HT-29 (cell line): ENCODE results near the gene BCL2L1. TPM values are rescaled to one million over a fixed set of nuclear protein-coding genes. Genes with fewer than 3 reads are reported as not detected.
A peak's percentile ranks its signal among the peaks of the same experiment; 100 is the strongest.
"Not testable (repeated sequence)": the region's sequence is repeated elsewhere in the genome, so short reads cannot be mapped to it uniquely, and the experiment has no call there.

ENCODE experiments used
- DNase-seq: peaks from one replicate; pipeline ENCODE4 v3.0.0-alpha.2; 2015; ENCODE audit warnings: low spot score
- total RNA-seq: library from RNA; depleted of rRNA; stranded (reverse); fragments of >200 nt; shearing (Covaris generic); gene quantifications from 2 replicates; pipeline ENCODE4 v1.2.3, GENCODE V29; 2014

The BCL2L1 gene
- total RNA-seq, 1 experiment from 2014 or later: 324 TPM

DNA sequence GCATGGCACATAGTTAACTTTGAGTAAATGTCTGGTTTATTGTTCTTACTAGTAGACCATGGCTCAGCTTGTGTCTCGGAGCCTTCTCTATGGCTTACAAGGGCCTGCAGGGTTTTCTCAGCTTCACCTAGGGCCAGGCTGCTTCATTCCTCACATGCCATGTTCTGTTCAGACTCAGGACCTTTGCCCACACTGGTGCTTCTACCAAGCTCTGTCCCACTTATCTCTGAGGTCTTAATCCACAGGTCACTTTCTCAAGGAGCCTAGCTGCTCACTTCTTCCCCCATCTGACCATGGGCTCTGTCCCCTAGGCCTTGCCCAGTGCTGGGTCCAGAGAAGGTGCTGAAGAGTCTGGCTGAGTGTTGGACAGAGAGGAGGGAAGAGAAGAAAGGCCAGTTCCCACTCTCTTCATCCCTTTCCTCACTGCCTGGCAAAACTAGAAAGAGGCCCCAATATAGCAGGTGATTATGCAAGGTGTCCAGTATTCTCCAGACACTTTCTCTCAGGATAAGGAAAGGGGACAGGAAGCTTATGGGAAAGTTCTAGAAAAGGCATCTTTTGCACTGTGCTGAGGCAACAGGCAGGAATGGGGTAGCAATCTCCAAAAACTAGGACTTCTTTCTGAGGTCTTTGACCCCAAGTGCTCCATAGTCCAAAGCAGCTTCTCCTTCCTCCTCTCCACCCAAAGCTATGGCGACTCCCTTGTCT is 45.0 kb downstream of the BCL2L1 start:
- no peak for DNase-seq

DNA sequence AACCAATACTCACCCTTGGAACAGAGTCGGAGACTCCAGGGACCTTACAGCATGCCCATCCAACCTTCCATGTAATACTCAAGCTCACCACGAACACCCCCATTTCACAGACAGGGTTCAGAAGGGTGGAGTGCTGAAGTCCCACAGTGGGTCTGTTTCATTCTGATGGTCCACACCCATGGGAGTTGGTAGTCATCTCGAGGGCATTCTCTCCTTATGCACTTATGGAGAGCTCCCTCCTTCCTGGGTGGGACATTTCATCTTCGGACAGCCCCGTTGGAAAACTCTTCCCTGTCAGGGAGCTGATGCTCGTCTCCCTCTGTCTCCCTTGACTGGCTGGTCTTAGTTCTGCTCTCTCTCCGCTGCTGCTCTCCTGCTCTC is 46.1 kb downstream of the BCL2L1 start:
- no peak for DNase-seq

DNA sequence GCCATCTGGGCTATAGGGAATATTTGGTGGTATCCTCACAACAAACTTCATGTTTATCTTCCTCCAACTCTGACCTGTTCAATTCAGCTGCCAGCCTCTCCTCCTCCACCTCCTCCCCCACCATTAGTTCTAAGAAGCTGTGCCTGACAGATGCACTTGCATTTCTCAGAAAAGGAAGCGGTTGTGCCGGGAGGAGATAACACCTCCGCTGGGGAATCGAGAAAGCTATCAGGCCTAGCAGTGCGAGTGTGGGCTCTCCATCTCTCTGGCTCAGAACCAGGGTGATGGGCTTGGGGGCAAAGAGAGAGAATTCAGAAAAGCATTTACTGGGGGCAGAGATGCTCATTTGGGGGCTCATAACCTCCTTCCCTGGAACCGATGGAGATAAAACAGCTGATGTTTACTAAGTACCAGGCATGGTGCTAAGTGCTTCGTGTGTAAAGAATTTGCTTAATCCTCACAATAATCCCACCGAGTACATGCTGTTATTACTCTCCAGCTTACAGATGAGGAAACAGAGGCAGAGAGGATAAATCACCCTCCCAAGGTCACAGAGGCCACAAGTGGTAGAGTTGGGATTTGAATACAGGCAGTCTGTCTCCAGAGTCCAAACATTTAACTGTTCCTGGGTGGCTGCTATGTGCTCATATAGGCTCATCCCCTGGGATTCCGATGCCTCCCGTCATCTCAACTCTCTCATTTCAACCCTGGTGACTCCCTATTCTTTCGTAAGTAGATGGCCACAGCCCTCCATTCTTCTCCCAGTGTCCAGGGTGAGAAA is 46.6 kb downstream of the BCL2L1 start:
- DNase-seq: no peak

DNA sequence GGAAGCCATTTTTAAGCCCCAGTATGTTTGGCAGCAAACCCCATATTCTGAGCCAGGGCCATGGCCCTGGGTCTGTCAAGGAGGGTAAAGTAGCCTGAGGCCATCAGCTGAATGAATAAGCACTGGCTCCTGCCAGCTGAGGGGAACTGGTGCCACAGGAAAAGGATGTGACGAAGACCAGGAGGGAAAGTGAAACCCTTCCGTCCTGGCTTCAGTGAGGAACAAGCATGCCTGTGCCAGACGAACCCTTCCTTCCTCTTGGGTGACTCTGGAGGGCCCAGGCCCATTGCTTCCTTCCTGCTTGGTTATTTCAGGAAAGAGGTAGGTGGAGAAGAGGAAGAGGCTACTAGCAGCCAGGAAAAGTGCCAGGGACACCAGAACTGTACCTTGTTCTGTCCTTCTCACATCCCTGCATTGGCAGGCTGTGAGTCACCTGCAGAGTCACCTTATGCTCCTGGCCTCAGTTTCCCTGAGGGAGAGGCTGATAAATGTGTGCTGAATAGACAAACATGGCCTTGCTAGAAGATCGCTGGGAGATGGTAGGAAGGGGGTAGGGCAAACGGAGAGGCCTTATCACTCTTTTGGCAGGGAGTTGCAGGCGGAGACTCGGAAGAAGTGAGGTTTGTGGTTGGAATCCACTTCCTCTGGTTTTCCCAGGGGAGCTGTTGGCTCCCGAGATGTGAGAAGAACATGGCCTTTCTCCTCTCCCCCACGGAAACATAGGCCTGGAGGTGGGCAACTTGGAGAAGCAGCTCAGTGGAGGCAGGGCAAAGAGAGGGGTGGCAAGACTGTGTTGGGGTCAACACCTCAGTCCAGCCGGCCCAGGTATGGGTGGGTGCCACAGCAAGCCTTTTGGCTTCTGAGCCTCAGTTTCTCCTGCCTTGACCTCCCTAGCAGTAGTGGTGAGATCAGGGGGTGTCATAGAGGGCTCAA is 47.5 kb downstream of the BCL2L1 start:
- peak; percentile 59 for DNase-seq

- DNase-seq: no peak
Measured at GRCh38 chr20:31673943-31674463, 48.7 kb downstream of the BCL2L1 start.

- DNase-seq: no peak
Measured at GRCh38 chr20:31673435-31673834, 49.2 kb downstream of the BCL2L1 start.

DNA sequence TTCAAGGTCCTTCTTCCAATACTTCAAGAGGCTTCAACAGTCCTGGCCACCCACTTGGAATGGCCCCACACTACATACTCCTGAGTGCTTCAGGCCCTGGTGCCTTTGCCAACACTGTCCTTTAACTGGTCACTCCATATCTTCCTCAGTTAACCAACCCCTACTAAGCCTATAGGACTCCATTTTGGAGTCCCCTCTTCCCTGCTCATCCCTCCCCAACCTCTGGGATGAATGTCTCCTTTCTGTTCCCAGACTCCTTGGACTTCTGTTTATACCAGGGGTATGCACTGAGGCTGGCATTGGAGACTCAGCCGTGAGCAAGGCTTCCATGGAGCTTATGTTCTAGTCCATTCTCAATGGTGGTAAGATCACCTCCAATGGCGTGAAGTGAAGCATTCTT is 51.3 kb downstream of the BCL2L1 start:
- no peak for DNase-seq

GRCh38 chr20:31670371-31671228 is 52.1 kb downstream of the BCL2L1 start:
- DNase-seq: no peak

DNA sequence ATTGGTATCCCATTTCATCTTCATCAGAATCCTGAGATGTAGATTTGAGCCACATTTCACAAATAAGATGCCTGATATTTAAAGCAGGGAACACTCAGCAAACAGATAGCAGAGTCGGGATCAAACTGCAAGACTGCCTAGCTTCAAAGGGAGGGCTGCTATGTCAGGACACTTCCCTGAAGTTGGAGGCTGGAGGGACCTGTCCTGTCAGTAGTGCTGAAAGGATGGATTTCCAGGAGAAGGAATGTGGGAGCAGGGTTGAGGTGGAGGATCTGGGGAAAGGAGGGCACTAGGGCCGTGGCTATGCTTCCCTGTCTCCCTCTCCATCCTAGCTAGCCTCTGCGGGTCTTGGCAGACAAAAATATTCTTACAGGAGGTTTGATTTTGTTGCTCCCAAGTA is 52.8 kb downstream of the BCL2L1 start:
- no peak for DNase-seq

GRCh38 chr20:31668944-31669343 is 53.7 kb downstream of the BCL2L1 start:
- not testable (repeated sequence) for DNase-seq

- no peak for DNase-seq
Measured at GRCh38 chr20:31667315-31668285, 55.1 kb downstream of the BCL2L1 start.

GRCh38 chr20:31666258-31667042 is 56.2 kb downstream of the BCL2L1 start:
- no peak for DNase-seq

DNA sequence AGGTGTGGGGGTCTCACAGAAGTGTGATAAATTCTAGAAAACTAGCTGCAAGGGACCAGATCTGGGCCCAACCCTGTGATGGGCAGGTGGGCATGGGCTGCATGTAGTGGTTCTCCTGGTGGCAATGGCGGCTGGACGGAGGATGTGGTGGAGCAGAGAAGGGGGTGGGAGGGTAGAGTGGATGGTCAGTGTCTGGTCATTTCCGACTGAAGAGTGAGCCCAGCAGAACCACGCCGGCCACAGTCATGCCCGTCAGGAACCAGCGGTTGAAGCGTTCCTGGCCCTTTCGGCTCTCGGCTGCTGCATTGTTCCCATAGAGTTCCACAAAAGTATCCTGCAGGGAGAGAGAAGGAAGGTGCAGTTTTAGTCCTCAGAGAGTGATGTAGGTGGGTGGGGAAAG is 56.9 kb downstream of the BCL2L1 start:
- DNase-seq: no peak

GRCh38 chr20:31664696-31665354 is 57.8 kb downstream of the BCL2L1 start:
- DNase-seq: peak; percentile 70

DNA sequence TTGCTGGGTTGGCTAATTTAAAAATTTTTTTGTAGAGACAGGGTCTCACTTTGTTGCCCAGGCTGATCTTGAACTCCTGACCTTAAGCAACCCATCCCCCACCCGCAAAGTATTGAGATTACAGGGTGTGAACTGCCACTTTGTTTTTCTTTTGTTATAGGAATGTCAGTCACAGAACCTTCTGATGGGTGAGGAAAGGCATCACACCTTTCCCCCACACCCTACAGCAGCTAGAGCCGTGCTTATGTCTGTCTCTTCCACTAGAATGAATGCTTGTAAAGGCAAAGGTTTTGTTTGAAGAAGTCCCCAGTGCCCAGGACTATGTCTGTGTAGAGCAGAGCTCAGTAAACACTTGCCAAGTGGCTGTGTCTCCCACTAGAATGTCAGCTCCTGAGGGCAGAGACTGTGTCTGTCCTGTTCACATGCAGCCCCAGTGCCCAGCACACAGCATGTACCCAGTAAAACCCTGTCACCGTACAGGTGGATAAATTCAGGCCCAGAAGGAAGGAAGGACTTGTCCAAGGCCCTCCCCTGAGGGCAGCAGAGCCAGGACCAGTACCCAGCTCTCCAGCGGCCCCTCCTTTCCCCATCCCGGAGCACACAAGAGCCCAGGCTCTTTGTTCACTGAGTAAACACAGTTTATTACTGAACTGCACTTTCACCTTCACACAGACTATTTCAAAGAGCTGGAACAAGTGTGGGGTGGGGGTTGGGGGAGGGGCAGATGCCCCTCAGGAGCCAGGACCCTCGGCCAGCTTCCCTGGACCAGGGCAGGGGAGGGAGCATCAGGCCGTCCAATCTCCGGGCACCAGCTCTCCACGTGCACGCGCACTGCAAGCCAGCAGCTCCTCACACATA is 58.6 kb downstream of the BCL2L1 start:
- DNase-seq: peak; percentile 79

GRCh38 chr20:31663524-31663837 is 59.2 kb downstream of the BCL2L1 start:
- DNase-seq: no peak

- DNase-seq: no peak
Measured at GRCh38 chr20:31662372-31662854, 60.3 kb downstream of the BCL2L1 start.
